Ovary (tissue), 3 donors: ENCODE measurements around the gene TMEM79.

Experiments used
- CTCF ChIP-seq, 3 donors: fragments of 450-650 bp in 2 of 3; fragments of 200-600 bp in 1 of 3; IDR thresholded peaks; one replicate each; pipeline versions ENCODE4 v1.5.1 to v1.8.0; 2016 to 2022; ENCODE audit warnings: antibody characterized with exemption in 3 of 3, mild to moderate bottlenecking in 1 of 3
- EP300 ChIP-seq: sonication (generic); formaldehyde crosslinking; IDR thresholded peaks from one replicate; pipeline ENCODE4 v1.6.1; 2017; ENCODE audit warnings: antibody characterized with exemption
- donor health status: DM: no; HTN: no; CAD: no.

- TF ChIP-seq CTCF (IDR thresholded peaks at IDR 0.05) (no peak), EP300 (no peak)
These were observed 36.4 kb upstream of the TMEM79 start, which contains the start of gene PAQR6 for GRCh38 chr1:156247460-156248322.
